ENCODE results near the gene KIF21B.
"Not testable (repeated sequence)": the region's sequence is repeated elsewhere in the genome, so short reads cannot be mapped to it uniquely, and the experiment has no call there.

The KIF21B gene

GRCh38 chr1:200969726-200970561, 53.6 kb downstream of the KIF21B start:
- DNase-seq, result peak in 1 of 2 donors; percentile 22

- DNase-seq, result no peak
Measured at GRCh38 chr1:200968469-200969410, 54.8 kb downstream of the KIF21B start.

GRCh38 chr1:200967693-200968468, 55.6 kb downstream of the KIF21B start:
- no peak for DNase-seq

- DNase-seq, result no peak
Measured at GRCh38 chr1:200966934-200967333, 56.6 kb downstream of the KIF21B start.

- DNase-seq, result no peak
Measured at GRCh38 chr1:200965111-200965805, 58.3 kb downstream of the KIF21B start.

- DNase-seq, result not testable (repeated sequence)
Measured at GRCh38 chr1:200963888-200964287, 59.6 kb downstream of the KIF21B start.

- no peak for DNase-seq
Measured at GRCh38 chr1:200963076-200963475, 60.4 kb downstream of the KIF21B start.

- DNase-seq, result no peak
Measured at GRCh38 chr1:200962631-200963030, 60.9 kb downstream of the KIF21B start.

GRCh38 chr1:200962151-200962550, 61.4 kb downstream of the KIF21B start:
- DNase-seq, result not testable (repeated sequence)

GRCh38 chr1:200960948-200961340, 62.6 kb downstream of the KIF21B start:
- DNase-seq, result no peak

GRCh38 chr1:200960236-200960947, 63.1 kb downstream of the KIF21B start:
- DNase-seq, result no peak

GRCh38 chr1:200959411-200959921, 64.0 kb downstream of the KIF21B start:
- DNase-seq, result no peak

GRCh38 chr1:200958597-200958996, 64.9 kb downstream of the KIF21B start:
- no peak for DNase-seq

- no peak for DNase-seq
Measured at GRCh38 chr1:200954434-200954833, 69.1 kb downstream of the KIF21B start.

GRCh38 chr1:200951016-200951415, 72.5 kb downstream of the KIF21B start:
- DNase-seq, result no peak

- DNase-seq, result no peak
Measured at GRCh38 chr1:200949626-200950025, 73.9 kb downstream of the KIF21B start.

- DNase-seq, result no peak
Measured at GRCh38 chr1:200947059-200947566, 76.4 kb downstream of the KIF21B start.

- no peak for DNase-seq
Measured at GRCh38 chr1:200945111-200945510, 78.4 kb downstream of the KIF21B start.

- peak; percentile 2 to 39 for DNase-seq
Measured at GRCh38 chr1:200938955-200939354, 84.6 kb downstream of the KIF21B start.

- not testable (repeated sequence) for DNase-seq
Measured at GRCh38 chr1:200935286-200935962, 88.1 kb downstream of the KIF21B start.

Data from CD4-positive, alpha-beta T cell treated with Interleukin-1 beta for 1 hour (primary cell).